NCI-H2227 treated with DMSO at 0.1 percent for 48 hours (cell line): ENCODE data around the gene RIN3.

ENCODE experiments used
- DNase-seq: peaks from one replicate; lab custom pipeline; 2025; lab: John Stamatoyannopoulos, UW

RIN3 gene

DNA sequence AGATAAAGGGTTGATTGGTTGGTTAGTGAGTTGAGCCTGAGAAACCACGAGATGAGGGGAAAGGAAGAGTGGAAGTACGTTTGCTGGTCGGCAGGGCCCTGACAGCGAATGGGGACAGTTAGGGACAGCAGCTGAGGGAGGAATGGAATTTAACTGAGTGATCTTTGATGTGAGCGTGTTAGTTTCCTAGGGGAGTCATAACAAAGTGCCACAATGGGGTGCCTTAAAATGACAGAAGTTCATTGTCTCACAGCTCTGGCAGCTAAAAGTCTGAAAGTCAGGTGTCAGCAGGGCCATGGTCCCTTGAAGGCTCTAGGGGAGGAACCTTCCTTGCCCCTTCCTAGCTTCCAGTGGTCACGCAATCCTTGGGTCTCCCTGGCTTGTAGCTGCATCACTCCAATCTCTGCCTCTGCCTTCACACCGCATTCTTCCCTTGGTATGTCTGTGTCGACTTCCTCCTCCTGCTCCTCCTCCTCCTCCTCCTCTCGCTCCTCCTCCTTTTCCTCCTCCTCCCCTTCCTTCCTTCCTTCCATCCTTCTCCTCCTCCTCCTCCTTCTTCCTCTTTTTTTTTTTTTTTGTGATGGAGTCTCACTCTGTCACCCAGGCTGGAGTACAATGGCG lies 26.0 kb upstream of the RIN3 start:
- no peak for DNase-seq

DNA sequence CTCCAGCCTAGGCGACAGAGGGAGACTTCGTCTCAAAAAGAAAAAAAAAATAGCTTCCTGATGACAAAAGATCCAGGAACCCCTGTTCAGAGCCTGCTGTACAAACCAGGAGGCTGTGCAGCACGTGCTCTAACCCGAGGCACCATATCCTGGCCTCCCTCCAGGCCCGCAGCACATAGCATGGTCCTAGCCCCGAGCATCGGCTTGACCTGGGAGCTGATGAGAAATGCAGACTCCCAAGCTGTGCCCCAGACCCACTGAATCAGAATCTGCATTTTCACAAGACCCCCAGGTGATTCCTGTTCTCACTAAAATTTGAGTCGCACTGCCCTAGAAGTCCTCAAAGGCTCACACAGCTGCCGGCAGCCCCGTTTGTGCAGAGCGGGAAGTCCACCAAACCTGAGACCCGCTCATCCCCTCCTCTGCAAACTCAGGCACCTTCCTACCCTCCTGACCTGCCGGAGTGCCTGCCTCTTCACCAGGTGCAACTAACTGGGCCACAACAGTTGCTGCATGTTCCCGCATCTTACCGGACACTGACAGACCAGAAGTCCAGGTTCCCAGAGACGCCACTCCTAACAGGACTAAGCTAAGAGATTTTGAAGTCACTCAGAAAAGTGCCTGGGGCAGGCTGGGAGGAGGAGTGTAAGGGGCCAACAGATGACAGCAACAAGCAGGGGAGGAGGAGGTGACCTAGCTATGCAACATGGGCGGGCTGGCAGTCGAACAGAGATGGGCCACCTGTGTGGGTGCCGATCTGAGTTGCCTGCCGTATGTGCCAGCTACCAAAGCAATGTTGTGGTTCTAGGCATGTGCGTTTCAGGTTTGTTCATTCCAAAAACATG lies 24.0 kb upstream of the RIN3 start:
- DNase-seq = no peak

GRCh38 chr14:92490239-92490959 lies 23.2 kb upstream of the RIN3 start:
- no peak for DNase-seq

DNA sequence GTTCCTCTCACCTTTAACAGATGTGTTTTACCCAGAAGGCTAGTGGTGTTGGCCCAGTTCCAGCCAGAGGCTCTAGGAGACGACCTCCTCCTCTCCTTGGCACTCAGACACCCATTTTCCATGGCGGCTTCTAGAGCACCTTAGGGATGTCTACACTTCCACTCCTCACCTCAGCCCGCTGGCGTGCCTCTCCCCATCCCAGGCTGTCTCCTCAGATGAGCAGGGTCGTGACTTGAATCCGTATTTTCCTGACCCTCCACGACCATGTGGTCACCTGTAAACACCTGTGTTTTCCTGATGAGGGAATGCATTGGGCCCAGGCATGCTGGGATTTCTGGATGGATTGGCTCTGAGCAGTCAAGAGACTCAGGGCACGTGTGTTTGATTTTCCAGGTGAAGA lies 21.8 kb upstream of the RIN3 start:
- no peak for DNase-seq

DNA sequence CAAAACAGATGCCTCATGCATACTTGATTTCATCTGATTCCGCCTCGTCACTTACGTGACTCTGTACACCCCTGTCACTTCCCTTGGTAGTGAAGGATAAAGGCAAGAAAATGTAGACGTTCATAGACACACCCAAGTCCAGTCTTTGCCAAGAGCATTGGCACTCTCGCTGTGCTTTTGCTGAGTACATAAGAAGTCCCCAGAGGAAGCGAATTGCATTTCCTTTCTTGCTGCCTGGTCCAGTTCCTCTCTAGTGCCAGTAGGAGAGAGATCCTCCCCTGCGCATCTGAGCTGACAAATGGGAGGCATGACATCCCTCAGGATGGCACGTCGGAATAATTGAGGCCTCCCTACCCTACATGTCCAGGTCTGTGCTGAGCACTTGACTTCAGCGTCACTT lies 21.3 kb upstream of the RIN3 start:
- no peak for DNase-seq

DNA sequence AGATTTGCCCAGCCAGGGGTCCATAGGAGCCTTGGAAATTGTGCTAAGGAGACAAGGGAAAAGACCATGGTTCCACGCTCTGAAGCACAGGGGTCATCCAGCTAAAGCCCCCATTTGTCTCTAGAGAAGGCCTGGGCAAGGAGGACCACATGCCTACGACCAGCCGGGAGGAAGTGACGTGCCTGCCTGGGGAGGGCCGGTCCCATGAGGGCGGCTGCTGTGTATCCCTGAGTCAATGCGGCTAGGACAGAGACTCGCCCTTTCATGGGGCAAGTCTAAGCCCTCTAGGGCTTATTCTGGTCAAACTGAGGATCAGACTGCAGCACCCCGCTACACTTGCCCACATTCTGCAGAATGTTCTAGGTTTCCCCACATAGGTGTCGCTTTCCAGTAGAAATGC lies 20.6 kb upstream of the RIN3 start:
- DNase-seq = no peak

DNA sequence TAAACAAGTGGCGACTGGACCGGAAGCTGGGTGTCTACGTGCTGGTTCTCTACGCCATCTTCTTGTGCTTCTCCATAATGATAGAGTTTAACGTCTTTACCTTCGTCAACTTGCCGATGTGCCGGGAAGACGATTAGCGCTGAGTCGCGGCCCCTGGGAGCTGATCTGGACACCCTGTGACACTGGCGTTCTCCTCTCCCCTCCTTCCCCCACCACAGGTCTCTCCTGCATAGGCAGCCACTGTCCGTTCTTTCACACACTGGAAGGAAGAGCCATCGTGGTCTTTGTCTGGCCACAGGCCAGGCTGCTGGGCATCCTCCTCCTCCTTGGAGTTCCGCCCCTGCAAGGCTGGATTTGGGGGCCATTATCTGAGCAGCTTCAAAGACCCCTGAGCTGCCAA lies 20.1 kb upstream of the RIN3 start:
- no peak for DNase-seq

DNA sequence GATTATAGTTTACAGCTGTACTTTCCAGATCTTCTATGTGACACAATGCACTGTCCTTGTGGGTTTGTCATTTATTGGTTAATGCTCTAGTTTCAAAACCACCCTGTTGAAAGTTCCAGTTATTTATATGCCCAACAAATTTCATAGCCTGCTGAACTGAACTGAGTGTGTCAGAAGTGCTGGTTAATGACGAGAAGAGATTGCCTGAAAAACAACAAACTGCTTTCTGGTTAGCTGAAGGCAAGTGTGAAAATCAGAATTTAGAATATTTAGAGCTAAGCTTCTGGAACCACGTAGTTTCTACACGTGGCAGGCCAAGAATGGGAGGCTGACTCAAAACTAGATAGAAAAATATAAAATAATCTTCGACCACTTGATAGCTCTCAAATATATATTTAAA lies 19.1 kb upstream of the RIN3 start:
- DNase-seq = no peak

DNA sequence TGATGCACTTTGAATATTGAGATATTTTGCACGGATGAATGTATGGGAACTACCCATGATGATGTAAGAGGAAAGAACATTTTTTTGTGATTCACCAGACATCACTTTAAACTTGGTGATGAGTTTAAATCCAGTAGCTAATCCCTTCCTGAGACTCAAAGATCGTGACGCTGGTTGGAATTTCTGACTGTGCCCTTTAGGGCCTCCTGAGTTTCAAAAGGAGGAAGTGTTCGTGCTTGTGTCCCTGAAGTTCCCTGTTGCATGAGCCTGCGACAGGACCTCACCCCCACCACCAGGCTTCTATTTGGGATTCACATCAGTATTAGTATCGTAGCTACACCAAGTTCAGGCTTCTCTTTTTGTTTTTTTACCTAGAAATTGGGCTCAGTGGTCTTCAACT lies 18.6 kb upstream of the RIN3 start:
- no peak for DNase-seq

- DNase-seq = no peak
Observed at GRCh38 chr14:92496191-92496857, 17.3 kb upstream of the RIN3 start.

DNA sequence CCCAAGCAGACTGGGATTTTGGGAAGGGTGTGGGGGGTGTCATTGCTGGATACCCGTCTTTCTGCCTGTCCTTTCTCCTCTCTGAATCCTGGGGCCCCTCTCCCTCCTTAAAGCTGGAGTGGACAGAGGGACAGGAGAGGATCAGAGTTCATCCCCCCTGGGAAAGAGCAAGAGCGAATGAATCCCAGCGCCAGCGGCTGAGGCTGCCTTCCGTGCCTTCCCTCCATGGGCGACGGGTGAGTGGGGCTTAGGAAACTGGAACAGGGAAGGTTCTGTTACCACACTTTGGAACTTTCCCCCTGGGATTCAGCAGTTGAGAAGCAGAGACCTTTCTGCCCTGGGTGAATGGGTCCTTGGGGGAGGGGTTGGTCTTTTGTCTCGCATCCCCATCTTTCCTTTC lies 16.2 kb upstream of the RIN3 start:
- DNase-seq = no peak

GRCh38 chr14:92499234-92499633 lies 14.3 kb upstream of the RIN3 start:
- no peak for DNase-seq

- DNase-seq = no peak
Observed at GRCh38 chr14:92500491-92500941, 13.1 kb upstream of the RIN3 start.

DNA sequence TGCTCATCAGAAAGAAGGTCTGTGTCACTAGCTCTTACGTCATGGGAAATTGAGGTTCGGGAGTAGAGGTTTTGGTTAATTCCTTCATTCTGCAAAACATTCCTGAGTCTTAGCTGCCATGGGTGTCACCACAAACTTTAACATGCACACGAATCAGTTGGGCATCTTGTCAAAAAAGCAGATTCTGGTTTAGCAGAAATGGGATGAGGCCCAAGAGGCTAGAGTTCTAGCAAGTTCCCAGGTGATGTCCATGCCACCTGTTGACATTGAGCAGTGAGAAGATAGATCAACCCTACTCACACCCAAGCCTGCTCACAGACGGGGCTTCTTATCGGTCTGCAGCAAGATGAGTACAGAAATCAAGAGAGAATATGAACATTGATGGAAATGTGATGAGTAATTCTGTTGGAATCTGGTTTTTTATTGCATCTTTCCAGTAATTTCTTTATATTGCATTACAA lies 11.7 kb upstream of the RIN3 start:
- no peak for DNase-seq

- DNase-seq = no peak
Observed at GRCh38 chr14:92502541-92503286, 10.9 kb upstream of the RIN3 start.

GRCh38 chr14:92503756-92504491 lies 9.7 kb upstream of the RIN3 start:
- no peak for DNase-seq

- no peak for DNase-seq
Observed at GRCh38 chr14:92505826-92506225, 7.8 kb upstream of the RIN3 start.

DNA sequence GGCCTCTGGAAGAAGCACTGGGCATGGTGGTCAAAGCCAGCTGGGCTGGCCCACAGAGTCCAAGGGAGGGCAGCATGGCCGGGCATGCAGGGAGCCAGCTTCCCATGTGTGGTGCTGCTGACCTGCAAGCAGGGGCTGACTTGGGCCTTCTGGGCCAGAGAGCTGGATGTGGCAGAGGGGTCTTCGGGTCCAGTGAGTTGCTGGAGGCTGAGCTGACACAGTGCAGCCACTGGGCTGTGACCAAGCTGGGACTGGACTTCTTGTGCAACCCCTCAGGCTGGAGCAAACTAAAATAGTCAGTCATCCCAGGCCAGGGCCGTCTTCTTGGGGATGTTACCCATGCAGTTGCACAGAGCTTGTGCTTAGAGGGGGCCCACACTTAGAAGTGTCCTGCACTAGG lies 7.3 kb upstream of the RIN3 start:
- no peak for DNase-seq

GRCh38 chr14:92507174-92507768 lies 6.3 kb upstream of the RIN3 start:
- DNase-seq = no peak

GRCh38 chr14:92510972-92511371 lies 2.6 kb upstream of the RIN3 start:
- no peak for DNase-seq
